ENCODE data around the gene ANO5.

ANO5 gene

DNA sequence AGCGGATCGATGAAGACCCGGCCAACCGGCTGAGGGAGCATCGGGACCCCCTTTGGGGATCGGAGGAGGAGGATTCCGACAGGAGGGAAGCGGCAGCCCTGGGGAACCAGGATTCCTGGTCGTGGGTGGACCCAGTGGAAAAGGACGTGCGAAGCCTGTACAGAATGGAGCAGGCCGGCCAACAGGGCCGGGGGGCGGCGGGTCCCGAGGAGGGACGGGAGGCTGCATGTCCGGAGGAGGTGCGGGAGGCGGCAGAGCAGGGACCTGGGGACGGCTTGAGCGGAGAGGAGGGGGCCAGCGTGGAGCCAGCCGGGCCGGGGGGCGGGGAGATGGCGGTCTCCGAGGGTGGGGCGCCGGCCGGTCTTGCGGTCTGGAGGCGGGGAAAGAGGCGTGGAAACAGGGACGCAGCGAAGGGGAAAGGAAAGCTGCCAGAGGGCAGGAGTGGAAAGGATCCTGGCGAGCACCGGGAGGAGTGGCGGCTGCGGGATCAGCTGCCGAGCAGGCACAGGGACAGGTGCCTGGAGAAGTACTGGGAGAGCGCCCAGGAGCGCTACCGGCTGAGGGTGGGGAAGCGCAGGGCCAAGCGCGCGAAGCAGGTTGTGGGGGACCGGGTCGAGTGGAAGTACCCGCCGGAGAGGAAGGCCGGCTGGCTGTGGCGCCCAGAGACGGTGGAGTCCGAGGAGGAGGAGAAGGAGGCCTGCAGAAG, at the start of gene ANO5:
ANO5 (plus strand) TSS at position 444 of the 706 bp plus-strand sequence. CDS start 408 bp downstream, outside the sequence.
- no peak for DNase-seq (ENCODE audit: low read depth)

- DNase-seq (ENCODE audit: low read depth), result no peak
These were observed 41.2 kb upstream of the ANO5 start for GRCh38 chr11:22151649-22152197.

- DNase-seq (ENCODE audit: low read depth), result no peak
These were observed 35.4 kb upstream of the ANO5 start for GRCh38 chr11:22157531-22157930.

GRCh38 chr11:22161489-22161888, 31.4 kb upstream of the ANO5 start:
- DNase-seq (ENCODE audit: low read depth), result no peak

DNA sequence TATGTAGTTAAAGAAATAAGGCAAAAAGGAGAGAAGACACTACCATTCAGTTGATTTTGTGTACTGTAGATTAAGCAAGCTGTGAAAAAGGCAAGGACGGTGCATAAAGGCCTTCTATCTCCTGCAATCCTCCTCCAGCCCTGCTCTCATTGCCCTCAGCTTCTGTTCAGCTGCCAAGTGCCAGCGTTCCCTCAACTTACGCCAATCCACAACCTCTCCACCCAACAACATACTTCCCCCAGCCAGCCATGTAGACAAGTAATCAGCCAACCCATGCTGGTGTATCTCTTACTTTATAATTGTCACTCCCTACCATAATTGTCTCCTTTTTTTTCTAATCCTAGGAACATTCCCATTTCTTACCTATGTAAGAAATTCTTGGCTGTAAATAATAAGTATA, 30.1 kb upstream of the ANO5 start:
- no peak for DNase-seq (ENCODE audit: low read depth)

GRCh38 chr11:22163394-22163797, 29.5 kb upstream of the ANO5 start:
- DNase-seq (ENCODE audit: low read depth), result no peak

DNA sequence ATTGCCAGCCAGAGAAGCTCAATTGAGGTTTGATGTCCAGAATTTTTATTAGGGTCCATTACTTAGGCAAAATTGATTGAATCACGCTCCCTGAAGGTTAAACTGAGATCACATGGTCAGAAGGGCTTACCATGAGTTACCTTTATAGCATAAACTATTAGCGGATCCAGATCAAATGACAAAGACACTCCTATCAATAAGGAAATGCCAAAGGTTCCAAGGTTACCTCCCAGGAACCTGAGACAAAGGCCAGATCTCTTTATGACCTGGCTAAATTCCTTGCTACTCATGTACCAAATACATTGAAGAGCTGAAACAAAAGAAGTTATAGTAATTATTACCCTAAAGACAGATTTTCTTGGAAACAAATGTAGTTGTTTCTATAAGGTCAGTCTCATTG, 27.8 kb upstream of the ANO5 start:
- no peak for DNase-seq (ENCODE audit: low read depth)

- DNase-seq (ENCODE audit: low read depth), result no peak
These were observed 26.9 kb upstream of the ANO5 start for GRCh38 chr11:22165759-22166513.

GRCh38 chr11:22169833-22170232, 23.1 kb upstream of the ANO5 start:
- peak; percentile 2 for DNase-seq (ENCODE audit: low read depth)

DNA sequence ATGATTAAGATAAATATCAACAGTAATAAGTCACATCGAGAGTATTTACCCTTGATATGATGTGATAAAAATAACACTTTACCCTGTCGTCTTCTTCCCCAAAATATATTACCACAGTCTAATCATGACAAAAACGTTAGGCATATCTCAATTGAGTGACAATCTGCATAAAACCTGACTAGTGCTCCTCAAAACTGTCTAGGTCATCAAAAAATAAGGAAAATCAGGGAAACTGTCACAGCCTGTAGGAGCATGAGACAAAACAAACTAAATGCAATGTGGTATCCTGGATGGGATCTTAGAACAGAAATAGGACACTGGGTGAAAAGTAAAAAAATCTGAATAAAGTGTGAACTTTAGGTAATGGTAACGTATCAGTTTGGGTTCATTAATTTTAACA, 19.4 kb upstream of the ANO5 start:
- no peak for DNase-seq (ENCODE audit: low read depth)

DNA sequence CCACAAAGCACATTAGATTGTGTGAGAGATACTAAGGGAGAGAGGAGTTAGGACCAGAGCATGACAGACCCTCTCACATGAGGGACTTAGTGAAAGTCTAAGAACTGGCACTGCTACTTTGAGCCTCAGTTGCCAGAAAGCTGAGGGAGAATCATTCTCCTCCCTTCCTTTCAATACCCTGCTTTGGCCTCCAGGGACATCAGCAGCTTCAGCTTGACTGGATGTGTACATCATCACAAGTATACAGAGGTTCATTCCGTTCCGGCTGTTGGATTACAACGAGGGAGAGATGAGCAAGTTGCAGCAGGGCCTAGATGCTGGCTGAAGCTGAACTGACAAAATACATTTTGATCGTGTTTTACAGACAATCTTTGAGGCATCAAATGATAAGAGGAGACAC, 15.7 kb upstream of the ANO5 start:
- no peak for DNase-seq (ENCODE audit: low read depth)

DNA sequence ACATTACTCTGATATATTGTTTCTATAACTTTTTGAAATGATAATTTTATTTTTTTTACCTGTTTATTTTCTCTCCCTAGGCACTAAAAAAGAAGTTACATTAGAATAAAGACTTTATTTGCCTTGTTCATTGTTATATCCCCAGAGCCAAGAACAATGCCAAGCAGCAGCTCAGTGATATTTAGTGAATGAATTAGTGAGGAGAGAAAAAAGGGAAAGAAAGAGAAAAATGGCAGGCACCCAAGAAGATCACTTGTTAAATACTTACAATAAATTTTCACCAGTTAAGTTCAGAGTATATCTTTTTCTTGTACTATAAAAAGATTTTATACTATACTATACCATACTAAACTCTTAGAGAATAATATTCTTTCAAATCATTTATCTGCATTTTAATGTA, 13.3 kb upstream of the ANO5 start:
- no peak for DNase-seq (ENCODE audit: low read depth)

DNA sequence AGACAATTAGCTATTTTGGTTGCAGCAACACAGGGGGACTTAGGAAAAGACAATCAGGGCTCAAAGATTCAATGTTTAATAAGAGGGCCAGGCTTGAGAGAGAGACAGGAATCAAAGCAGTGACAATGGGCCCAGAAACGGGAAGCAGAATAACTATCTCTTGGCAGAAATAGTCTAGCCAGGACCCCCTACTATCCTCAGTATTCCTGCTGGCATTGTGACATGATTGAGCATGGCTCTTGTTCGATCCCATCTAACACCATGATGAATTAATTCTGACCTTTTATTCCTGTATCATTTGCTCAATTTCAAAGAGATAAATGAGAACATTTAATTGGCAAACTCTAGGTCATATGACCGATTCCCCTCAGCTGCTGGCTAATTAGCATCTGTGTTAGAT, 12.8 kb upstream of the ANO5 start:
- no peak for DNase-seq (ENCODE audit: low read depth)

DNA sequence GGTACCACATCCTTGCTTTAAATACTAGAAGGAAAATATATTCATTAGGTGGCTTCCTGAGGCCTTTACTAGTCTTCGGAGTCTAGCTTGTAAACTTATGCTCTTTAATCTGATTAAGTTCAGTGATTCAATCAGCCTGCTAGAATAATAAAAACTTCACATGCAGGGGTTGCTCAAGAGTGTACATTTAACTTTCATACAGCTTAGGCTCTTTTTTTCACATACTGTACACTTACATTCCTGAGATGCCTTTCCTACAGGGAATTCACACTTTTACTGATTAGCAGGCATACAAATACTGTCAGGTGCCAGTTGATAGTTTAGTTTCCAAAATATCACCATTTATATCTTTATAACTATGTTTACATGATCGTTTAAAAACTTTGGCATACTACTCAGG, 3.2 kb upstream of the ANO5 start:
- no peak for DNase-seq (ENCODE audit: low read depth)

DNA sequence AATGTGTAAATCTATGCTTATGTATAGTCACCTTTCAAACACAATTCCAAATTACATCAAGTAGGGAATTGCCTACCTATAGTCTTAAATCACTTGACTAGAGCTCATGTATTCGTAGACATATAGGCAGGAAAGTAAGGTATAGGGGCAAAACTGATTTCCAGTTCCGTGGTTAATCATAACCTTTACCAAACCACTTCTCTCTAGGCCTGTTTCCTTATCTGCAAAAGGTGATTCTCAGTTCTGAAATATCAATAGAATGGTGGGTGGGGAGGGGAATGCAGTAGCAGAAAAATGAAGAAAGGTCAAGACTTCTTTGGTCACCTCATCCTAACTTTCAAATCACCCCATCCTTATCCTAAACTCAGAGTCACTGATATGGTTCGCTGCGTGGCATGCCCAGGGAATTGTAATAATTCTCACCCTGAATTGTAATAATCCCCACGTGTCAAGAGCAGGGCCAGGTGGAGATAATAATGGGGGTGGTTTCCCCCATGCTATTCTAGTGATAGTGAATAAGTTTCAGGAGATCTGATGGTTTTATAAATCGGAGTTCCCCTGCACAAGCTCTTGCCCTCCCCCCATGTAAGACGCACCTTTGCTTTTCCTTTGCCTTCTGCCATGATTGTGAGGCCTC, 1.9 kb upstream of the ANO5 start:
- DNase-seq (ENCODE audit: low read depth), result no peak

GRCh38 chr11:22192289-22192641, 620 bp upstream of the ANO5 start:
- no peak for DNase-seq (ENCODE audit: low read depth)

GRCh38 chr11:22193348-22194051, 615 bp downstream of the ANO5 start:
- DNase-seq (ENCODE audit: low read depth), result no peak

GRCh38 chr11:22194306-22194705, 1.4 kb downstream of the ANO5 start:
- no peak for DNase-seq (ENCODE audit: low read depth)

DNA sequence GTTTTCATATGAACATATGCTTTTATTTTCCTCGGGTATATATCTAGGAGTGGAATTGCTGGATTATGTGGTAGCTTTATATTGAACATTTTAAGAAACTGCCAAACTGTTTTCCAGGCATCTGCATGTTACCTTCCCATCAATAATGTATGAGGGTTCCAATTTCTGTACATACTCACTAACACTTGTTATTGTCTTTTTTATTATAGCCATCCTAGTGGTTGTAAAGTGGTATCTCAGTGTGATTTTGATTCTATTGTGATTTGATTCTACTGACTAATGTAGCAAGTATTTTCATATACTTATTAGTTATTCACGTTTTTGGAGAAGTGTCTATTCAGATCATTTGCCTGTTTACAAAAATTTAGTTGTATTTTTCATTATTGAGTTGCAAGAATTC, 2.0 kb downstream of the ANO5 start:
- no peak for DNase-seq (ENCODE audit: low read depth)

DNA sequence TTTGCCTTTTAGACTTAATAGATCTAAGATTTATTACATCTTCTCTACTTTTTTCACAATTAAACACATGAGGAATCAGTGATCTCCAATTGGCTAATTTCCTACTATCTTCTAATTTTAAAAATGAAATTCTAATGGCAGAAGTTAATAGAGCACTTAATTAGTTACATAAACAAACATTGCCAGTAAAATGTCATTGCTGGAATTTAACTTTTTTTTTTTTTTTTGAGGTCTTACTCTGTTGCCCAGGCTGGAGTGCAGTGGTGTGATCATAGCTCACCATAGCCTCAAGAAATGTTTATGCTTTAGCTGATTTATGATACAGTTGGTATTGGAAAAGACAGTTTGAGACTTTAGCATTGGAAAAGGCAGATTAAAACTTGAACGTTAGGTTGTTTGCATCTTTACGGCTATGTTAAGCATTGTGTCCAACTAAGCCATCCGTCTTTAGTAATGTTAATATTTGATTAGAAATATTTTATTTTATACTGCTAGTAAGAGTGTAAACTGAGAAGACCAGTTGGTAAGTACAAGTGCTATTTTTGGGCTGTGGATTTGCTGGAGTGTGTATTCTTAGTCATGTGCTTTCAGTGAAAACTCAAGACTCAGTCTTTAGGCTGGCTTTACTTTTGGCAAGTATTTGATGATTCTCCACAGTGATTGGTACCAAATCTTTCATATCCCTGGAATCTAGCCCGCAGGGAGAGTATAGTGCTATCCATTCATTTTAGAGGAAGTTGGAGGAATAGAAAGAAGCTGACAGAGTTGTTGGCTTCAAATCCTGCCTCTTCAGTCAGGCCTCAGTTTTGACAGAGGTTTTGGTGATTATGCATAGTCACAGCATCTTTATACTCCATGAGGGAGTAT, 4.5 kb downstream of the ANO5 start:
- no peak for DNase-seq (ENCODE audit: low read depth)

GRCh38 chr11:22199243-22199642, 6.4 kb downstream of the ANO5 start:
- DNase-seq (ENCODE audit: low read depth), result no peak

All from ELR (cell line).